IMR-90 (cell line): ENCODE data around the gene RASAL1. TPM values are rescaled to one million over a fixed set of nuclear protein-coding genes. Genes with fewer than 3 reads are reported as not detected.

Experiments used
- ATAC-seq: fragments of 200-7000 bp; cut with Tn5 transposase; 2 replicates; pipeline ENCODE4 v1.9.1; 2020; ENCODE audit warnings: low read depth, mild to moderate bottlenecking, moderate library complexity
- BruUV-seq: library from RNA; stranded (reverse); fragments of 400-500 nt; replicated peaks from 2 replicates; lab custom pipeline; 2021; lab: Mats Ljungman, UMichigan
- CTCF ChIA-PET: fragments of 300-600 bp; formaldehyde crosslinking; extraction: SDS; loops from one replicate; lab custom pipeline; 2021; ENCODE audit warnings: antibody characterized with exemption; lab: Yijun Ruan, JAX
- POLR2A ChIA-PET: fragments of 300-600 bp; sonication (Branson Sonifier 250); formaldehyde crosslinking; loops from one replicate; lab custom pipeline; 2022; ENCODE audit warnings: antibody characterized with exemption; ENCODE audit not compliant: unreplicated experiment; lab: Charles Lee
- DNase-seq: peaks from one replicate; pipeline ENCODE4 v3.0.0; 2013
- H2AFZ ChIP-seq: replicated peaks from 2 replicates; pipeline ENCODE3; 2013; ENCODE audit warnings: low read length, mild to moderate bottlenecking; ENCODE audit not compliant: poor library complexity
- H2AK5ac ChIP-seq: 2 replicates; pipeline ENCODE4 v1.6.1; 2013; ENCODE audit warnings: low read depth, low read length, inconsistent platforms
- H2AK9ac ChIP-seq: replicated peaks from 2 replicates; pipeline ENCODE3; 2013; ENCODE audit warnings: mild to moderate bottlenecking, low read depth, low read length, moderate library complexity; ENCODE audit not compliant: poor library complexity
- H2BK120ac ChIP-seq: 2 replicates; pipeline ENCODE4 v1.6.1; 2013; ENCODE audit warnings: low read depth, low read length, inconsistent platforms
- H2BK15ac ChIP-seq: 3 replicates; pipeline ENCODE4 v1.6.1; 2013; ENCODE audit warnings: low read depth, low read length, inconsistent platforms
- H2BK20ac ChIP-seq: 2 replicates; pipeline ENCODE4 v1.6.1; 2013; ENCODE audit warnings: low read depth, mild to moderate bottlenecking, inconsistent platforms, low read length, moderate library complexity
- H2BK5ac ChIP-seq: 2 replicates; pipeline ENCODE4 v1.6.1; 2013; ENCODE audit warnings: mild to moderate bottlenecking, low read depth, low read length, inconsistent platforms; ENCODE audit not compliant: poor library complexity, severe bottlenecking
- H3K14ac ChIP-seq: replicated peaks from 2 replicates; pipeline ENCODE4 v1.6.1; 2013; ENCODE audit warnings: low read depth, low read length, inconsistent platforms
- H3K18ac ChIP-seq: 2 replicates; pipeline ENCODE4 v1.6.1; 2013; ENCODE audit warnings: low read depth, low read length, control low read depth
- H3K23ac ChIP-seq: 2 replicates; pipeline ENCODE4 v1.6.1; 2013; ENCODE audit warnings: low read depth, low read length, inconsistent platforms
- H3K27ac ChIP-seq: 2 replicates; pipeline ENCODE4 v1.5.1; 2013; ENCODE audit warnings: mild to moderate bottlenecking, control low read depth, low read length; ENCODE audit not compliant: insufficient read depth
- H3K27me3 ChIP-seq: 2 replicates; pipeline ENCODE4 v1.6.1; 2013; ENCODE audit warnings: low read length; ENCODE audit not compliant: control insufficient read depth, insufficient read depth
- H3K36me3 ChIP-seq: 2 replicates; pipeline ENCODE4 v1.6.1; 2013; ENCODE audit warnings: low read length, mixed read lengths; ENCODE audit not compliant: control insufficient read depth, insufficient read depth
- H3K4ac ChIP-seq: 2 replicates; pipeline ENCODE4 v1.6.1; 2013; ENCODE audit warnings: low read depth, low read length, inconsistent platforms
- H3K4me1 ChIP-seq: 2 replicates; pipeline ENCODE4 v1.6.1; 2013; ENCODE audit warnings: low read length, mixed read lengths; ENCODE audit not compliant: control insufficient read depth, insufficient read depth
- H3K4me2 ChIP-seq: 2 replicates; pipeline ENCODE4 v1.6.1; 2013; ENCODE audit warnings: low read depth, mild to moderate bottlenecking, control low read depth, low read length, moderate library complexity
- H3K4me3 ChIP-seq: 2 replicates; pipeline ENCODE4 v1.5.1; 2013; ENCODE audit warnings: low read depth, mild to moderate bottlenecking, control low read depth, low read length, moderate library complexity; ENCODE audit not compliant: insufficient read depth
- H3K56ac ChIP-seq: 2 replicates; pipeline ENCODE4 v1.6.1; 2013; ENCODE audit warnings: low read length, inconsistent platforms; ENCODE audit not compliant: insufficient read depth; ENCODE audit errors: extremely low read depth
- H3K79me1 ChIP-seq, 2 experiments: 2 replicates each; pipeline ENCODE4 v1.6.1; 2013; ENCODE audit warnings: low read length in 2 of 2, inconsistent platforms in 1 of 2, low read depth in 1 of 2
- H3K9ac ChIP-seq: 2 replicates; pipeline ENCODE4 v1.6.1; 2013; ENCODE audit warnings: low read depth, low read length, control low read depth
- H3K9me1 ChIP-seq: 2 replicates; pipeline ENCODE4 v1.6.1; 2013; ENCODE audit warnings: low read length, inconsistent platforms; ENCODE audit not compliant: insufficient read depth
- H3K9me3 ChIP-seq: 2 replicates; pipeline ENCODE4 v1.6.1; 2013; ENCODE audit warnings: low read length; ENCODE audit not compliant: control insufficient read depth, insufficient read depth
- H4K20me1 ChIP-seq: 2 replicates; pipeline ENCODE4 v1.6.1; 2013; ENCODE audit warnings: low read length, inconsistent platforms; ENCODE audit not compliant: insufficient read depth
- H4K5ac ChIP-seq: 2 replicates; pipeline ENCODE4 v1.6.1; 2013; ENCODE audit warnings: mild to moderate bottlenecking, low read depth, low read length, control low read depth
- H4K8ac ChIP-seq, 2 experiments: 2 replicates each; pipeline ENCODE4 v1.6.1; 2013; ENCODE audit warnings: low read depth in 2 of 2, low read length in 2 of 2, control low read depth in 1 of 2, inconsistent platforms in 1 of 2
- H4K91ac ChIP-seq: 2 replicates; pipeline ENCODE4 v1.6.1; 2013; ENCODE audit warnings: low read depth, low read length, inconsistent platforms; ENCODE audit not compliant: insufficient read depth
- BHLHE40 ChIP-seq: fragments of 150-350 bp; IDR thresholded peaks from 2 replicates; pipeline ENCODE4 v1.6.1; 2016; ENCODE audit warnings: mild to moderate bottlenecking, low read depth, low read length
- CEBPB ChIP-seq: IDR thresholded peaks from 2 replicates; pipeline ENCODE4 v1.6.1; 2012; ENCODE audit warnings: low read depth, low read length, improper control_type of control experiment
- ELK1 ChIP-seq: fragments of 150-350 bp; IDR thresholded peaks from 2 replicates; pipeline ENCODE4 v1.6.1; 2016; ENCODE audit warnings: low read depth, mild to moderate bottlenecking, low read length, moderate library complexity, borderline replicate concordance
- FOS ChIP-seq: fragments of 150-350 bp; IDR thresholded peaks from 2 replicates; pipeline ENCODE4 v1.6.1; 2016; ENCODE audit warnings: low read depth, low read length
- MAFK ChIP-seq: IDR thresholded peaks from 2 replicates; pipeline ENCODE4 v1.6.1; 2012; ENCODE audit warnings: low read depth, low read length, improper control_type of control experiment
- MAZ ChIP-seq: IDR thresholded peaks from 2 replicates; pipeline ENCODE4 v1.6.1; 2012; ENCODE audit warnings: low read depth, mild to moderate bottlenecking, low read length, improper control_type of control experiment, moderate library complexity, borderline replicate concordance
- NFE2L2 ChIP-seq: fragments of 150-350 bp; IDR thresholded peaks from 2 replicates; pipeline ENCODE4 v1.6.1; 2016; ENCODE audit warnings: low read depth, mild to moderate bottlenecking, low read length
- RAD21 ChIP-seq: IDR thresholded peaks from 2 replicates; pipeline ENCODE4 v1.6.1; 2012; ENCODE audit warnings: low read length, improper control_type of control experiment
- RFX5 ChIP-seq: IDR thresholded peaks from 2 replicates; pipeline ENCODE4 v1.8.0; 2012; ENCODE audit warnings: low read depth, mild to moderate bottlenecking, low read length, moderate library complexity
- WGBS, 2 experiments: methylation state at CpG; one replicate each; pipeline versions ENCODE4 v1.1.5 to v1.1.7; 2013; ENCODE audit warnings: missing lambda C conversion rate in 2 of 2; ENCODE audit not compliant: insufficient read length in 1 of 2; ENCODE audit errors: extremely low coverage in 2 of 2; 5-methylcytosine and 5-hydroxymethylcytosine counted together
- dilution Hi-C: fragments of 300-500 bp; cut with HindIII; formaldehyde crosslinking; loops from one replicate; pipeline ENCODE4 v1.14.3; 2018; ENCODE audit warnings: low sequenced_read_pairs; ENCODE audit not compliant: unreplicated experiment
- in situ Hi-C: fragments of 300-500 bp; cut with MboI; formaldehyde crosslinking; loops from 3 replicates; pipeline ENCODE4 v1.14.3; 2019; ENCODE audit warnings: low sequenced_read_pairs, inconsistent platforms, mixed read lengths
- intact Hi-C: fragments of 100-400 bp; cut with micrococcal nuclease; formaldehyde crosslinking; loops from 2 replicates; pipeline ENCODE4 v1.10.0; 2022
- polyA plus RNA-seq, 3 experiments: library from polyadenylated mRNA; depleted of rRNA; stranded (reverse); fragments of >200 nt; gene quantifications; 2 replicates each; pipeline ENCODE4 v1.2.3, GENCODE V29; 2012; ENCODE audit warnings: low replicate concordance in 1 of 3
- total RNA-seq: library from RNA; depleted of rRNA; stranded (reverse); fragments of >200 nt; gene quantifications from 2 replicates; pipeline ENCODE4 v1.2.3, GENCODE V29; 2012

RASAL1 gene
- total and polyA plus RNA-seq, 2 of the 4 experiments (the other 2 are of a cell fraction): not detected

- TF ChIP-seq RFX5: no peak
These were observed 42.8 kb downstream of the RASAL1 start (continued) for GRCh38 chr12:113092607-113093408.

GRCh38 chr12:113091506-113091905 is 44.1 kb downstream of the RASAL1 start:
- Histone ChIP-seq H3K9me3 (no peaks in the 10 kb centered on the region), H2AK9ac (no peak overlapping the region), H2AFZ (no peak overlapping the region), H4K91ac (no peak overlapping the region), H4K5ac (no peak overlapping the region), H3K27me3 (peaks cover 10% of the 10 kb centered on the region; the same call in 1 of the 2 replicates), H3K14ac (no peak overlapping the region), H3K56ac (no peak overlapping the region), H3K4ac (no peak overlapping the region), H3K18ac (no peak overlapping the region), H3K27ac (no peak overlapping the region), H3K79me1 (no peaks in the 10 kb centered on the region), H2BK5ac (no peak overlapping the region), H2BK20ac (no peak overlapping the region), H2BK15ac (no peak overlapping the region), H3K23ac (no peak overlapping the region), H3K9ac (no peak overlapping the region), H3K9me1 (no peaks in the 10 kb centered on the region), H3K4me2 (no peak overlapping the region), H2BK120ac (no peak overlapping the region), H3K36me3 (no peaks in the 10 kb centered on the region), H4K20me1 (no peaks in the 10 kb centered on the region), H3K4me3 (no peak overlapping the region), H4K8ac (no peak overlapping the region), H3K4me1 (no peaks in the 10 kb centered on the region), H2AK5ac (no peak overlapping the region)
- no peak for DNase-seq
- ATAC-seq: no peak
- TF ChIP-seq ELK1 (no peak), MAFK (no peak), CEBPB (no peak), BHLHE40 (no peak), FOS (no peak), NFE2L2 (no peak), RAD21 (no peak), MAZ (no peak)
- BruUV-seq: no TSS peak
- POLR2A ChIA-PET: no interaction called here
- CTCF ChIA-PET: no interaction called here
- dilution Hi-C loops (no loop called here), in situ Hi-C loops (no loop called here), intact Hi-C loops (no loop called here)
- WGBS, 2 experiments: 14% methylated on average over 1 of the region's 3 CpGs; no CpG with 5 or more reads in 1 of the 2 experiments
